RWPE2 (cell line): ENCODE data around the gene RGS7.
"Not testable (repeated sequence)": the region's sequence is repeated elsewhere in the genome, so short reads cannot be mapped to it uniquely, and the experiment has no call there.

Source experiments
- ATAC-seq: fragments of 200-7000 bp; cut with Tn5 transposase; 3 replicates; pipeline ENCODE4 v1.9.1; 2021; ENCODE audit warnings: low read depth
- DNase-seq: peaks from one replicate; pipeline ENCODE4 v3.0.0-alpha.2; 2020; ENCODE audit warnings: low spot score
- H3K27ac ChIP-seq: fragments of 450-650 bp; 2 replicates; pipeline ENCODE4 v1.5.1; 2017; ENCODE audit warnings: mild to moderate bottlenecking; ENCODE audit not compliant: poor library complexity, severe bottlenecking
- H3K27me3 ChIP-seq: fragments of 250-450 bp; sonication (Bioruptor Pico); 2 replicates; pipeline ENCODE4 v1.5.1; 2021; ENCODE audit warnings: mild to moderate bottlenecking, moderate library complexity; ENCODE audit not compliant: insufficient read depth, poor library complexity, severe bottlenecking
- H3K36me3 ChIP-seq: fragments of 250-450 bp; sonication (Bioruptor Pico); 2 replicates; pipeline ENCODE4 v1.5.1; 2020; ENCODE audit warnings: low read depth, mild to moderate bottlenecking, moderate library complexity
- H3K4me1 ChIP-seq: fragments of 250-450 bp; sonication (Bioruptor Pico); 2 replicates; pipeline ENCODE4 v1.5.1; 2021; ENCODE audit warnings: mild to moderate bottlenecking, moderate library complexity; ENCODE audit not compliant: insufficient read depth, poor library complexity, severe bottlenecking
- H3K4me3 ChIP-seq: fragments of 250-450 bp; sonication (Bioruptor Pico); 2 replicates; pipeline ENCODE4 v1.5.1; 2021; ENCODE audit warnings: mild to moderate bottlenecking, moderate library complexity; ENCODE audit not compliant: severe bottlenecking
- H3K9me3 ChIP-seq: fragments of 250-450 bp; sonication (Bioruptor Pico); 2 replicates; pipeline ENCODE4 v1.5.1; 2021; ENCODE audit warnings: mild to moderate bottlenecking, moderate library complexity; ENCODE audit not compliant: severe bottlenecking
- CTCF ChIP-seq: fragments of 450-650 bp; IDR thresholded peaks from one replicate; pipeline ENCODE4 v1.5.1; 2017; ENCODE audit warnings: mild to moderate bottlenecking, moderate library complexity; ENCODE audit not compliant: poor library complexity, severe bottlenecking

The RGS7 gene

GRCh38 chr1:241143765-241144442 lies 213.1 kb downstream of the RGS7 start:
- H3K27ac ChIP-seq, result no peak overlapping the region
- H3K27me3 ChIP-seq, result no peaks in the 10 kb centered on the region
- H3K4me1 ChIP-seq, result no peaks in the 10 kb centered on the region
- ATAC-seq (no peak), DNase-seq (no peak)
- H3K36me3 ChIP-seq, result no peaks in the 10 kb centered on the region
- H3K9me3 ChIP-seq, result no peaks in the 10 kb centered on the region
- no peak for TF ChIP-seq CTCF
- H3K4me3 ChIP-seq, result no peak overlapping the region

- no peak for TF ChIP-seq CTCF
- DNase-seq (no peak), ATAC-seq (no peak)
- Histone ChIP-seq H3K36me3 (no peaks in the 10 kb centered on the region), H3K27me3 (no peaks in the 10 kb centered on the region), H3K9me3 (no peaks in the 10 kb centered on the region), H3K27ac (no peak overlapping the region), H3K4me3 (no peak overlapping the region), H3K4me1 (no peaks in the 10 kb centered on the region)
Observed at GRCh38 chr1:241142493-241142892, 214.5 kb downstream of the RGS7 start.

- H3K36me3 ChIP-seq, H3K27me3 ChIP-seq, H3K9me3 ChIP-seq, ATAC-seq, H3K4me1 ChIP-seq, H3K27ac ChIP-seq, H3K4me3 ChIP-seq, DNase-seq: not testable (repeated sequence)
Observed at GRCh38 chr1:241141646-241142045, 215.4 kb downstream of the RGS7 start.

- H3K4me1 ChIP-seq, result no peaks in the 10 kb centered on the region
- ATAC-seq (no peak), DNase-seq (no peak)
- no peaks in the 10 kb centered on the region for H3K36me3 ChIP-seq
- H3K27ac ChIP-seq, result no peak overlapping the region
- no peak for TF ChIP-seq CTCF
- H3K27me3 ChIP-seq, result no peaks in the 10 kb centered on the region
- H3K4me3 ChIP-seq, result no peak overlapping the region
- no peaks in the 10 kb centered on the region for H3K9me3 ChIP-seq
Observed at GRCh38 chr1:241140670-241141069, 216.3 kb downstream of the RGS7 start.

- TF ChIP-seq CTCF, result no peak
- DNase-seq, result no peak
- ATAC-seq, result no peak
Observed at GRCh38 chr1:241139047-241139446, 218.0 kb downstream of the RGS7 start.

More at GRCh38 chr1:241139047-241139446, 218.0 kb downstream of the RGS7 start:
- no peaks in the 10 kb centered on the region for H3K27me3 ChIP-seq
- H3K9me3 ChIP-seq, result no peaks in the 10 kb centered on the region
- no peaks in the 10 kb centered on the region for H3K36me3 ChIP-seq
- no peaks in the 10 kb centered on the region for H3K4me1 ChIP-seq
- H3K27ac ChIP-seq, result no peak overlapping the region
- H3K4me3 ChIP-seq, result no peak overlapping the region
